Stimulated activated CD4-positive, alpha-beta T cell treated with anti-CD3 and anti-CD28 coated beads, Interleukin-12 subunit alpha, Interleukin-12 subunit beta, amount 100 ng/mL, for 24 hours (primary cell): Measurements from ENCODE around the gene CXCL6.

Source experiments
- DNase-seq, 2 experiments: peaks; one replicate each; pipeline ENCODE4 v3.0.0-alpha.2; 2020; ENCODE audit warnings: low read depth in 2 of 2

The CXCL6 gene

DNA sequence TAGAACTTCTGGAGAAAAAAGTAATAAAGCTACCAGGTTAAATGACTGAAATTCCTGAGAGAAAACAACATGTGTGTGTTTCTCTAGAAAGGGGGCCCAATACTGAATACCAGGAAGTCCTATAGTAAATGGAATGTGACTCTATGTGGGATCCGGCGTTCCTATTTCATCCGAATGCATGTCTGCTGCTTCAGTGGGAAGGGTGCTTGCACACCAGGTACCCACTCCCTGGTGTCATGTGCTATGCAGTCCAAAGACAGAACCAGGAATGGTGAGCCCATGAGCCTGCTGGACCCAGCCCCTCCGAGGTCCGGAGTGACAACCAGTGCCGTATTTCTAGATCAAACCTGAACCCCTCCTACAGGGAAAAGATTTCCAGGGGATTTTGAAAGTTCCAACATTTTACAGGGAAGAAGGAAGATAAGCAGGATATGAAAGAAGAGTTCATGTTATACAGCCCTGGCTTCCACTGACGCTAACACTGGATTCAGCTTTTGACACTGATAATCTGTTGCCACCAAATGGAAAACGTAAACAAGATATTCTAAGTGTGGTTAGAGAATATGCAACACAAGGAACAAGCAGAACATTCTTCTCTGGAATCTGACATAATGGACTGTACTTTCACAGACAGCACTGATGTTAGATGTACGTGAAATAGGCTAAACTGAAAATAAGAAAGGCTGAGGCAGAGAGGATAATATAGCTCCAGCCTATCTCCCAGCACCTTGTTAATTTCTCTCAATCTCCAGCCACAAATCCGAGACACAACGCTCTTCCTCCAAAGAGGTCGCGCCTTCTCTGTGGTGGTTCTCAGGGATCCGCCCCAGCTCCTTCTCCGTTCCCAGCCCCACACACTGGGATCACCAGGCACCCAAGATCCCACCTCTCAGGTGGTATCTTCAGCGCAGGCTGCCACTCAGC is 32.0 kb downstream of the CXCL6 start:
- DNase-seq, result no peak

DNA sequence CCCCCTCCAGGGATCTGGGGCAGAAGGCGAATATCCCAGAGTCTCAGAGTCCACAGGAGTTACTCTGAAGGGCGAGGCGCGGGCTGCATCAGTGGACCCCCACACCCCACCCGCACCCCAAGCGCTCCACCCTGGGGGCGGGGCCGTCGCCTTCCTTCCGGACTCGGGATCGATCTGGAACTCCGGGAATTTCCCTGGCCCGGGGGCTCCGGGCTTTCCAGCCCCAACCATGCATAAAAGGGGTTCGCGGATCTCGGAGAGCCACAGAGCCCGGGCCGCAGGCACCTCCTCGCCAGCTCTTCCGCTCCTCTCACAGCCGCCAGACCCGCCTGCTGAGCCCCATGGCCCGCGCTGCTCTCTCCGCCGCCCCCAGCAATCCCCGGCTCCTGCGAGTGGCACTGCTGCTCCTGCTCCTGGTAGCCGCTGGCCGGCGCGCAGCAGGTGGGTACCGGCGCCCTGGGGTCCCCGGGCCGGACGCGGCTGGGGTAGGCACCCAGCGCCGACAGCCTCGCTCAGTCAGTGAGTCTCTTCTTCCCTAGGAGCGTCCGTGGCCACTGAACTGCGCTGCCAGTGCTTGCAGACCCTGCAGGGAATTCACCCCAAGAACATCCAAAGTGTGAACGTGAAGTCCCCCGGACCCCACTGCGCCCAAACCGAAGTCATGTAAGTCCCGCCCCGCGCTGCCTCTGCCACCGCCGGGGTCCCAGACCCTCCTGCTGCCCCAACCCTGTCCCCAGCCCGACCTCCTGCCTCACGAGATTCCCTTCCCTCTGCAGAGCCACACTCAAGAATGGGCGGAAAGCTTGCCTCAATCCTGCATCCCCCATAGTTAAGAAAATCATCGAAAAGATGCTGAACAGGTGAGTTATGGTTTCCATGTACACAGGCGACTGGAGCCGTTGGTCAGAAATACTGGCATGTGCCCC is 32.9 kb downstream of the CXCL6 start, which contains the start of gene CXCL1:
Gene CXCL1, plus strand, starts transcription at position 264 of the 926 bp plus-strand sequence. Its CDS starts 78 bp downstream, at position 342.
- DNase-seq, result no peak

DNA sequence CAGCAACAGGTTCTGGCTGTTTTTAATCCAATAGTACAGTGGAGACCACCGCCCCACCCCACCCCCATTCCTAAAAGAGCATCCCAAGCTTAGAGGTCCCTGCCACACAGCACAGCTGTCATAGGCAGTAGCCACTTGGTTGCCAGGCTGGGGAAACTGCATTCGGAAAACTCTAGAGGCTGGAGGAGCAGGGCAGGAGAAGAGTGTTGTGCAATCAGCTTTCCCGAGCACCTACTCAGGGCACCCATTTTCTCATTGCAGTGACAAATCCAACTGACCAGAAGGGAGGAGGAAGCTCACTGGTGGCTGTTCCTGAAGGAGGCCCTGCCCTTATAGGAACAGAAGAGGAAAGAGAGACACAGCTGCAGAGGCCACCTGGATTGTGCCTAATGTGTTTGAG is 33.8 kb downstream of the CXCL6 start:
- no peak for DNase-seq

DNA sequence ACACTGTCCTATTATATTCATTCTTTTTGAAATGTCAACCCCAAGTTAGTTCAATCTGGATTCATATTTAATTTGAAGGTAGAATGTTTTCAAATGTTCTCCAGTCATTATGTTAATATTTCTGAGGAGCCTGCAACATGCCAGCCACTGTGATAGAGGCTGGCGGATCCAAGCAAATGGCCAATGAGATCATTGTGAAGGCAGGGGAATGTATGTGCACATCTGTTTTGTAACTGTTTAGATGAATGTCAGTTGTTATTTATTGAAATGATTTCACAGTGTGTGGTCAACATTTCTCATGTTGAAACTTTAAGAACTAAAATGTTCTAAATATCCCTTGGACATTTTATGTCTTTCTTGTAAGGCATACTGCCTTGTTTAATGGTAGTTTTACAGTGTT is 34.3 kb downstream of the CXCL6 start:
- DNase-seq, result no peak

DNA sequence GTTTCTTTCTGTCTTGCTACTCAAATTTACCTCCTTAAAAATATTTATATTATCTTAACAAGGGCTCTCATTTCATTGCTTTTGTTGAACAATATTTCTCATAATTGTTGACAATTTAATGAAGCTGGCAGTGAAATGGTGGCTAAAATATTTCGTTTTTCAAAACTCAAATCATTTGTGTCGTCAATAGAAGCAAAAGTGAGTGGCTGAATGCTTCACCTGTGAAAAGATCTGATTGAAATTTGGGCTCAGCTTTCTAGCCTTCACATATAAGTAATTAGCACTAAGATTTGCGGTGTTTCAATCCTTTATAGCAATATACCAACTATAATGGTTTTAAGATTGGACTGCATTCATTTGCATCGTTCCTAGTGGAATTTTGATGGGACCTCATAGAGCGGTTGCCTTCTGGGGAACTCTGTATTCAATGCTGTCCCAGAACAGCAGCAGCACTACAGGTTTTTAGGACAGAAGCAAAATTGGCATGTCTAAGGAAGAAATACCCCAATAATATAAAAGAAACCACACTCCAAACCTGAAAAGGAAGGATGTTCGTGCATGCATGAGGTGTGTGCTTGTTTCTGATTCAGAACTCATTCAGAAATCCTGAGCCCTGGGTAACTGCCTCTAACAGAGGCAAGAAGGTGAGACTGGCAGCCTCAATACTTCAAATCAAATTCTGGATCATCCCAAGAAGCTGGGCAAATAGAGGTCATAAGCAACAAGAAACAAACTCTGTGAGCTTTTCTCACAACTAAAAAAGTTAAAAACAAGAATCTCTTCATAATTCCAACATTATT is 35.2 kb downstream of the CXCL6 start:
- no peak for DNase-seq

DNA sequence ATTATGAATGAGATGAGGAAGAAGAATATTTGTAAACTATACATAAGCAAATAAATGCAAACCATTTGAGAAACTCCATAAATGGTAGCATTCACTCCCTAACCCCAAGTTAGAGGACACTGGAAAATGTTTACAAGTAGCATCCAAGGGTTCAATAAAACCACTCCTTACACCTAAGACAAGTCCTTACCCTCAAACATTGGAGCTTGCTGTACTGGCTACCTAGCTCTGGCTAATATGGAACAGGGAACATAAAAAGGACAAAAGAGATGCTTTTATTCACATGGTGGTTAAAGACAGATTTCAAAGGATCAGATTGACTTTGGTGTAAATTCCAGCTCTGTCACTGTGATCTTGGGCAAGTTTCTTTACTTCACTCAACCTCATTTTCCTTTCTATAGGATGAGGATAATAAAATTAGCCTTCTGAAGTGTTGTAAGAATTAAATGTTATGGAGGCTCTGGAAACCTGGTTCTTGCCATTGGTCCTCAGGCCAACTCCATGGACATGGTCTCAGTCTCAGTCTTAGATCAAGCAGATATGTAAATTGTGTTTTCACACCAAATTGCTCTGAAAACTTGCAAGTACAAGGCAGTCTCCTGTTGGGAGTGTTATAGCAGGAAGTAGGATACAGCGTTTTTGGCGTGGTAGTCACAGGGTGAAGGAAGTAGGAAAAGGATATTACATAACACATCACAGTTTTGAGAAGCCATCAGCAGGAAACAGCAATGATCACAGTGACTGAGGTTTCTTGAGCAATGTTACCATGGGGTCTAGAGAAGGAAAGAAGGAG is 36.0 kb downstream of the CXCL6 start:
- no peak for DNase-seq

DNA sequence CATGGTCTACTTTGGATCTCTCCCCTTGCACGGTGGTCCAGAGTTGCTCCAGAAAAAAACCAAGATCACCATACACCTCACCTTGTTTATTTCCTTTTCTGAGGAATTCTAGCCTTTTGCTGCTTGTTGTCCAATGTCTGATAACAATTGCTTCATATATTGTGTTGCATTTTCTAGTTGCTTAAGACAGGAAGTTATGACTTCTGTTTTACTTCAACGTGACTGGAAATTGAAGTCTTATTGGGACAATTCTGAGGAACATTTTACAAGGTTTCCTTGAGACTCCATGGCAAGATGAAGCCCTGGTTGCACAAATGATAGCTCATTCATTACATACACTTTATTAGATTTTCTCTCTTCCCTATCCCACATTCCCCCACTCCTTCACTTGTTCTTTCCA is 37.9 kb downstream of the CXCL6 start:
- DNase-seq, result no peak

DNA sequence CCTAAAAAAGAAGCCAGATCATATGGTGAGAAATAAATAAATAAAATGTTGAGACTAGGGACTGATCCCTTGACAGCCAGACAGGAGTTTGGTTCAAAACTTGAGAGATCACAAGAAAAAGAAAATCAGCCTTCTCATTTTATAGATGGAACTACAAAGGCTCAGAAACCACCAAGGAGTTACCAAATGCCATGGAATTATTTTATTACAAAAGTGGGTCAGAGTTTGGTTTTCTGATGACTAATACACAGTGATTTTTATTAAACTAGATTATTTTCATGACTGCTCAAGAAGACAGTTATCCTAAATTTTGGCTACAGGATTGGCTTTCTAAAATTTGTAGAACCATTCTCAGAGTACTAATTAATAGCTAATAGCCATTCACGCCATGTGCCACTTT is 38.9 kb downstream of the CXCL6 start:
- DNase-seq, result no peak

DNA sequence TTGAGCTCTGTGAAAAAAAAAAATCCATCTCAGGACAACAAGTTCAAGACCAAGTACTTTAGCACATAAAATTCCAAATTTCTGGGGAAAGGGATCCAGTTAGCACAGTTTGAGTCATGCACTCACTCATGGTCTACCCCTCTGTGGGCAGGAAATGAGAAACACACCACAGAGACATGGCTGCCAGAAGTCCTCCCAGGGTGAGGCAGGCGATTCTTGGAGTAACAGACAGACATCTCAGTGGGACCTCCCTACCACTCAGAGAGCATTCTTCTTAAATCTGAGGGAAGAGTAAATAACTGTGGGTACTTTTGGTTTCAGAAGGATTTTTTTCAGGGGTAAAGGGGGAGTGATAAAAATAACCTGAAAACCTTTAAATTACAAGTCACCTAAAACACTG is 46.8 kb downstream of the CXCL6 start:
- DNase-seq, result no peak

DNA sequence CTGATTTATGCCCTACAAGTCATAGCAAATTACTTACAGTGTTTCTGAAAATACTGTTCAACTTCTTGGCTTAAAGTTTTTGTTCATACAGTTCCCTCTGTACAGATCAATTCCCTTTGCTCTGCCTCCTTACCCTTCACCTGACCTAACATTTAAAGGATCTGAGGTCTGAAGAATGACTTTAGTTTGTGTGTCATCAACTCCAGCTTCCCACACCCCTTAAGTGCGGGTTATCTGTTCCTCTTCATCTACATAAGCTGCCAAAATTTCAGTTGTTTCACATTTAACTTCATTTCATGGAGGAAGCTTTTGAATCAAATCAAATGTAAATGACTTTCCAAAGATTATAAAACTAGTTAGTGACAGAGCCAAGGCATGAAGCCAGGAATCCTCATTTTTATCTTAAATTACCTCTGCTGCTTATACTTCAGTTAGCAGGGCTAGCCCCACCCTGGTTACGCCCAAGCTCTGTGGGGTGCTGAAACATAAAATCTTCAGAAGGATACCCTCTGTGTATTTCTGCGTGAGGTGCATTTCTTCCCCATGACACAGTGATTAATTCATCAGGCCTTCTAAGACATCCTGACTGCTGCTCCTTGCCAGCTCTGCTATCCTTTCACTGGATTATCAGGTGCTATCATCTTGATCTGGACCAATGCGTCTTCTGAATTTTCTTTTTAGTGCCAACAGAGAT is 49.2 kb downstream of the CXCL6 start:
- DNase-seq, result no peak
